Right lobe of liver (tissue), 4 donors: ENCODE measurements around the gene PPARA.

Experiments used
- POLR2A ChIP-seq: fragments of 450-650 bp; IDR thresholded peaks from one replicate; pipeline ENCODE4 v1.6.1; 2017; ENCODE audit warnings: antibody characterized with exemption, mild to moderate bottlenecking
- TF ChIP-seq, protein P1 (sequence below), 4 donors: fragments of 200-600 bp in 3 of 4; fragments of 450-650 bp in 1 of 4; IDR thresholded peaks; one replicate each; pipeline versions ENCODE4 v1.5.1 to v1.8.0; 2016 to 2022; ENCODE audit warnings: antibody characterized with exemption in 4 of 4, mild to moderate bottlenecking in 2 of 4
- donor health status: DM: no; HTN: no; CAD: no.
- donor health status: DM: no; HTN: no; CAD: no.
- donor health status: DM: no; HTN: yes; CAD: no.

DNA sequence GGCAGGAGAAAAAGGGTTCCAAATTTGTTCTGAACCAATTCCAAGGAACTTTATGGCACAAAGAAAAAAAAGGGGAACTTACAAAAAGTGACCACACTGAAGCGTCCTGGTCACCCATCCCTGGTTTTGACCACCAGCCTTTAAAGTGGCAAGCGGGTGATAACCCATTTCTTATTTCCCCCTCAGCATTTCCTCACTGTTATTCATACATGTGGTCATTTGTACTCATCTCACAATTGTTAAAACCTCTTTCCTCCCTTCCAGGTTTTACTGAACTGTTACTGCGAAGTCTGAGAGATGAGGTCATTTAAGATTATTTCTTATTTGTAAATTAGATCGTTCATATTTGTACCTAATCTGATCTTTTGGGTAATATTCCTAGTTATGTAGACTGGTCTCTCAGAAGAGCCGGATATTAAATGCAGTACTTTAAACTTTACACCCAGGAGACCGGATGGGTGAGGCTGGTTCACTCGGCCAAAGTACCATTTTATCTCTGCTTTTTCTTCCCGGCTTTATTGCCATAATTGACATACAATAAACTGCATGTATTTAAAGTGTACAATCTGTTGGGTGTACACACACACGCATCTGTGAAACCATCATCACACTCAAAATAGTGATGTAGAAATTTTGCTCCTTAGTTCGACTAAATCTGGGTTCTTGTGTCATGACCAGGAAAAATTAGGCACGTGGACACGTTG is 52.7 kb downstream of the PPARA start:
- no peak for TF ChIP-seq POLR2A
- TF ChIP-seq, protein P1, sequence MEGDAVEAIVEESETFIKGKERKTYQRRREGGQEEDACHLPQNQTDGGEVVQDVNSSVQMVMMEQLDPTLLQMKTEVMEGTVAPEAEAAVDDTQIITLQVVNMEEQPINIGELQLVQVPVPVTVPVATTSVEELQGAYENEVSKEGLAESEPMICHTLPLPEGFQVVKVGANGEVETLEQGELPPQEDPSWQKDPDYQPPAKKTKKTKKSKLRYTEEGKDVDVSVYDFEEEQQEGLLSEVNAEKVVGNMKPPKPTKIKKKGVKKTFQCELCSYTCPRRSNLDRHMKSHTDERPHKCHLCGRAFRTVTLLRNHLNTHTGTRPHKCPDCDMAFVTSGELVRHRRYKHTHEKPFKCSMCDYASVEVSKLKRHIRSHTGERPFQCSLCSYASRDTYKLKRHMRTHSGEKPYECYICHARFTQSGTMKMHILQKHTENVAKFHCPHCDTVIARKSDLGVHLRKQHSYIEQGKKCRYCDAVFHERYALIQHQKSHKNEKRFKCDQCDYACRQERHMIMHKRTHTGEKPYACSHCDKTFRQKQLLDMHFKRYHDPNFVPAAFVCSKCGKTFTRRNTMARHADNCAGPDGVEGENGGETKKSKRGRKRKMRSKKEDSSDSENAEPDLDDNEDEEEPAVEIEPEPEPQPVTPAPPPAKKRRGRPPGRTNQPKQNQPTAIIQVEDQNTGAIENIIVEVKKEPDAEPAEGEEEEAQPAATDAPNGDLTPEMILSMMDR (IDR thresholded peaks at IDR 0.05): no peak
